Measurements from ENCODE around the gene TAF6. TPM values are rescaled to one million over a fixed set of nuclear protein-coding genes. Genes with fewer than 3 reads are reported as not detected.

TAF6 gene
- total and polyA plus RNA-seq, 9 donors: 35.9 to 66.1 (median 57.1) TPM

GRCh38 chr7:100159099-100159623, 40.0 kb upstream of the TAF6 start:
- TF ChIP-seq POLR2A (IDR thresholded peaks at IDR 0.05) (no peak), EP300 (IDR thresholded peaks at IDR 0.05) (no peak), CTCF (IDR thresholded peaks at IDR 0.05) (no peak)
- intact Hi-C loops (cut with DNase I): no loop called here
- Histone ChIP-seq H3K27me3 (no peaks in the 10 kb centered on the region), H3K9me3 (no peaks in the 10 kb centered on the region), H3K4me1 (ENCODE audit: insufficient read depth) (peaks cover 3% of the 10 kb centered on the region), H3K4me3 (peak overlapping the region; percentile 85), H3K27ac (peak overlapping the region in 1 of 2 donors; percentile 75), H3K36me3 (no peaks in the 10 kb centered on the region)
- 67 to 70% (median 70%) methylated on average over 7 of the region's 7 CpGs for WGBS, 3 donors
- DNase-seq: peak in 1 of 5 donors; percentile 33

GRCh38 chr7:100158229-100159098, 39.3 kb upstream of the TAF6 start, which contains the start of gene TRAPPC14:
Gene TRAPPC14 (minus strand): TSS chr7:100158723. CDS start chr7:100158499, 224 bp downstream.
- 1 to 2% (median 1%) methylated on average over 69 to 87 of the region's 87 CpGs for WGBS, 3 donors
- H3K4me1 ChIP-seq (ENCODE audit: insufficient read depth): peaks cover 3% of the 10 kb centered on the region
- peak; percentile 95 to 99 (median 97) for DNase-seq
- H3K4me3 ChIP-seq: peak within 1 kb of the TSS; percentile 85
- peak within 1 kb of the TSS; percentile 2 to 75 for H3K27ac ChIP-seq
- no peaks in the 10 kb centered on the region for H3K9me3 ChIP-seq
- intact Hi-C loops (cut with DNase I): no loop called here
- no peaks in the 10 kb centered on the region for H3K36me3 ChIP-seq
- TF ChIP-seq POLR2A (IDR thresholded peaks at IDR 0.05) (peak; percentile 31), CTCF (IDR thresholded peaks at IDR 0.05) (no peak), EP300 (IDR thresholded peaks at IDR 0.05) (no peak)
- no peaks in the 10 kb centered on the region for H3K27me3 ChIP-seq

GRCh38 chr7:100157334-100158228, 38.4 kb upstream of the TAF6 start:
- no peaks in the 10 kb centered on the region for H3K9me3 ChIP-seq
- TF ChIP-seq CTCF (IDR thresholded peaks at IDR 0.05) (no peak), EP300 (IDR thresholded peaks at IDR 0.05) (no peak), POLR2A (IDR thresholded peaks at IDR 0.05) (no peak)
- H3K27ac ChIP-seq: peak overlapping the region; percentile 2 to 75
- DNase-seq: peak in 2 of 5 donors; percentile 41 to 68
- H3K36me3 ChIP-seq: no peaks in the 10 kb centered on the region
- WGBS, 3 donors: 10 to 21% (median 14%) methylated on average over 25 to 32 of the region's 32 CpGs
- H3K27me3 ChIP-seq: no peaks in the 10 kb centered on the region
- H3K4me3 ChIP-seq: peak overlapping the region; percentile 85
- intact Hi-C loops (cut with DNase I): no loop called here
- peaks cover 3% of the 10 kb centered on the region for H3K4me1 ChIP-seq (ENCODE audit: insufficient read depth)

GRCh38 chr7:100157069-100157333, 37.8 kb upstream of the TAF6 start:
- no peaks in the 10 kb centered on the region for H3K36me3 ChIP-seq
- WGBS, 3 donors: 62 to 69% (median 65%) methylated on average over 5 of the region's 5 CpGs
- no peak overlapping the region for H3K4me3 ChIP-seq
- DNase-seq: no peak
- no peak overlapping the region for H3K27ac ChIP-seq
- no peak for TF ChIP-seq CTCF (IDR thresholded peaks at IDR 0.05)
- no peak for TF ChIP-seq POLR2A (IDR thresholded peaks at IDR 0.05)
- TF ChIP-seq EP300 (IDR thresholded peaks at IDR 0.05): no peak
- H3K27me3 ChIP-seq: no peaks in the 10 kb centered on the region
- H3K4me1 ChIP-seq (ENCODE audit: insufficient read depth): peaks cover 3% of the 10 kb centered on the region
- H3K9me3 ChIP-seq: no peaks in the 10 kb centered on the region
- intact Hi-C loops (cut with DNase I): no loop called here
